LHCN-M2 (cell line): ENCODE data around the gene LSAMP. TPM values are rescaled to one million over a fixed set of nuclear protein-coding genes. Genes with fewer than 3 reads are reported as not detected.

Experiments
- DNase-seq: peaks from one replicate; pipeline ENCODE4 v3.0.0-alpha.2; 2012; ENCODE audit warnings: low read depth
- total RNA-seq: library from RNA; depleted of rRNA; stranded (reverse); fragments of >200 nt; gene quantifications from 2 replicates; pipeline ENCODE4 v1.2.3, GENCODE V29; 2014

LSAMP gene
- total RNA-seq, 1 experiment from 2014 or later: not detected

DNA sequence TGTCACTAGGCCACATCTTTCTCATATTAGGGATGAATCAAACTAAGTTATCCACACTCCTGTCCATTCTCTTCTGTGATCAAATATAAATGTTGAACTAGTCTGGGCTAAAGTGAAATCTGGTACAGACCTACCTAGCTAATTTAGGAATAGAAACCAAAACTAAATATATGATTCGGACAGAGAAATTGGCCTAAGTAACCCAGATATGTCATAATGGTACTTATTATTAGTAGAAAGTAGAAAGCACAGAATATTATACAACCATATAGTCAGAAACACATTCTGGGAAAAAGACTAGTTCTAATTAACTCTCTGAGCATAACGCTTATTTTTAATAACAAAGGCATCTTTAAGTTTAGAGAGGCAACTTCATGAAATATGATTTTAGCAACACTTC, 389.0 kb downstream of the LSAMP start:
- no peak for DNase-seq

DNA sequence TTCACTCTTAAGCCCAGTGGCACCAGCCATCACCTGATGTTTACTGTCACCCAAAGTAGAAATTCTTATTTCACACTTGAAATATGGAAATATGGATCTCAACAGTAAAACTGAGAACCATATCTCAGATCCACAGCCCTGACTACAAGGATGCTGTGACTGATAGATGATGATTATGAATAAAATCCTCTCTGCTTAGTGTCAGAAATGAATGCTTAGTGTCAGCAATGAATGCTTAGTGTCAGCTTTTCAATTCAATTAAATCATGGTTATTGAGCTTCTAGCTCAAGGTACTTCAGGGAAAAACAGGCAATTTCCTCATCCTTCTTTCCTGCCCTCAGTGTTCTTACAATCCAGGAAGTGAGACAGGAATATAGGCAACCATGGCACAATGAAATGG, 392.3 kb downstream of the LSAMP start:
- DNase-seq: no peak

DNA sequence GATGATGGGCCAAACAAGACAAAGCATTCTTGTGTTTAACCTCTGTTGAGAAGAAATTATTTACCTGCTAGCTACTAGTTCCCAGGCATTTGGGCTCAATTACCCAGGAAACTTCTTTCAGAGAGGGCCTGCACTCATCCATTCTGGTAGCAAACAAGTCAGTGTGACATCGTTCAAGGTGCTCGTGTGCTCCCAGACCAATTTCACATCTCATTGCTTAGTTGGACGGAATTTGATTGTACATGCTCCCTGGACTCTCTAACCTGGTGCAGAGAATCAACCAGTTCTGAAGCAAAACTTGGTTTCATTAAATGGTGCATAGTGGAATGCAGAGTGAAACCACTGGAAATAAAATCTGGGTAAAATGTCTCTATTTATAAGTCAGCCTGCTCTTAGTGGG, 392.7 kb downstream of the LSAMP start:
- DNase-seq: no peak

DNA sequence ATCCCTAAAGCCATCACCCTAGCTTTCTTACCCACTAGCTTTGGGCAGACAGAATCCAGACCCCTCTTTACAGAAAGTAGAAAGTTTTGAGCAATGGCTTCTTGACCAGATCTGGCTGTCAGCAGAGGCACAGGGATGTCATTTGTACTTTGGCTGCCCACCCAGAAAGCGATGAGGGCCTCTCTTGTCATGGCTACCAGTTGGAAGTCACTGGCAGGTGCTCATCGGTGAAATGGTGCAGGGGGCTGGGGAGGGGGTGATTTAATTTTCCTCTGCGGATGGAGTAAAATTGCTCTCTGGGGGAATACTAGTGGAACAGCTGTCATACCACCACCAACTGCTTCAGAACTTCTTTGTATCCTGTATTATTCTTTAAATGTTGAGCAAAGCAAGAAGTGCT, 393.7 kb downstream of the LSAMP start:
- DNase-seq: peak; percentile 50

DNA sequence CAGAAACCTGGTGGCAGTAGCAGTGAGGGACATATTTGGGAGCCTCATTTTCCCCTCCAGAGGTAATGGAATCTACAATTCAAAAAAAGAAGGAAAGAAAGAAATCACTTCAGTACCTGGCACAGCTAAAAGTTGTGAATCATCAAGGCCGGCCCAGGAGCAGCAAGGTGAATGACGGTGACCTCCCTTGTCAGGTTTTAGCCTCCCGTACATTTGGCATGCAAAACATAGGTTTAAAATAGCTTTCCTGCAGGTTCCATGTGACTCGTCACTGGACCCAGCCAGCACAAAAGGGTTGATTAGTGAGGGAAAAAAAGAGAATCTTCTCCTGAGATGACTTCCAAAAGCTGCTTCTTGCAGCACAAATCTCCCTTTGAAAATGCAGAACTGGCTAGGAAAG, 394.2 kb downstream of the LSAMP start:
- no peak for DNase-seq

DNA sequence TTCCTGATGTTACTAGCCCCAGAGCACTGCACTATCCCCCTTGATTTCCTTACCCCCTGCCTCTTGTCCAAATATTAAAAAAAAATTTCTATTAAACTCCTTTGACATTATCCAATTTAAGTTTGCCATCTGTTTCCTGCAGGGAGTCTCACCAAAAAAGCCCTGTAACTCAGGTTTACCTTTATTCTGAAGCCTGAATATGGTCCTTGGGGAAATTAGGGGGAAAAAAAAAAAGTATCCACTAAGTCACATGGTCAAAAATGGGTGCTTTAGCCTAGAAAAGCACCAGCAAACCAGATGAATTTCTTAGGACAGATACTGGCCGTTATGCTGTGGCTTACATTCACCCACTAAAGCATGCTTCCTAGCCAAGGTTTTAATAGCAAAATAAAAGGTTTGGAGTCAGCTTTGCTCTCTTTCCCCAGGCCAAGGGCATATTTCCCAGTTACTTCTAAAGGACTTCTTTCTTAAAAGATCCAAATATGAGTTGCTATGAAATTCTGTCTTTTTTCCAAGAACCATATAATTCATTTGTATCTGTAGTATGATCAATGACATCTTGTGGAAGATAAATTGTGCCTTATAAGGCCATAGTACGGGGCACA, 394.9 kb downstream of the LSAMP start:
- no peak for DNase-seq

DNA sequence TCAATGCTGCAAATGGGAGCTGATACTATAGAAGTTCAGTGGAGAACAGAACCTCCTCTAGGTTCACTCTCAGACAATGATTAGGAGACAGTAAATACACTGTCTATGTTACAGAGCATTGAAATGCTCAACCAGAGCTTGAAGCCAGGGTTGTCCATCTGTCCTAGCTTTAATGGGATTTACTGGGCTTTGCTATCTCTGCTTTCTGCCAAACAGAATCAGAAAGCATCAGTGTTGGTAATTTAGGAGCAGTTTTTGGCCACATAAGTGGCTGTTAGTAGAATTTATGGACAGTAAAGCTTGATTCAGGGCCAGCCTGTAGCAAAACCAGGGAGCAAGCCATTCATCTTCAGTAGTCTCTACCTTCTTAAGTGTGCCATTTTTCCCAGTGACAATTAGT, 396.3 kb downstream of the LSAMP start:
- DNase-seq: no peak

DNA sequence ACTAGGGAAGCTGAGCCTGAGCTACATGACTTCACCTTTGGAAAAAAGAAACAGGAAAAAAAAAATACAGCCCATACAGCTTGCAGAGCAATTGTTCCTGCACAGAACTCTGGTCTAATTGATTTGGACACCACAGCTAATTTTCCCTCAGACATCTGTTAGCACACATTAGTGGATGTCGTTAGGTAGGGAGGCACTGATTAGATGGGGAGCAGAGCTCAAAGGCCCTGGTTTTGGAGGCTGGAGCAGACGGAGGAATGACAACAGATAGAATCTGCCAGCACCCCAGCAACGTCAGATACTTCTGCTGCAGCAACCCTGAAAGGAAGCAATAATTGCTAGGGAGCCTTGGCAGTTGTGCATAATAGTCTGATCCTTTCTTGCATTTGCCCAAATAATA, 398.9 kb downstream of the LSAMP start:
- DNase-seq: no peak

DNA sequence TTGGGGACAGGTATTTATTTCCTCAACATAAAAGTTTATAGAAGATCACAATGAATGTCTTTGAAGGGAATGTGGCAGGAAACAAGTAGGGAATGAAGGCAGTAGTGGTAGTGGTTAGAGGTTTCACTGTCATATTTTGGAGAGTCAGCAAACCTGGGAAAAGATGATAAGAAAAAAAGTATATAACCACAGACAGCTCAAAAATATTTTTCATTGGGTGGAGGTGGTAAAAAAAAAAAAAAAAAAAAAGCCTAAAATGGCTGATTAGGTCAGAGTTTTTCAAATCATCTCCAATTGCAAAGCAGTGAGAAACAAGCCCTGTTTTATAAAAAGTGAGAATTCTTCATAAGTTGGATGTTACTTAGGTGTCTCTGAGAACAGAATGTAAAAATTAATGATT, 400.0 kb downstream of the LSAMP start:
- no peak for DNase-seq

DNA sequence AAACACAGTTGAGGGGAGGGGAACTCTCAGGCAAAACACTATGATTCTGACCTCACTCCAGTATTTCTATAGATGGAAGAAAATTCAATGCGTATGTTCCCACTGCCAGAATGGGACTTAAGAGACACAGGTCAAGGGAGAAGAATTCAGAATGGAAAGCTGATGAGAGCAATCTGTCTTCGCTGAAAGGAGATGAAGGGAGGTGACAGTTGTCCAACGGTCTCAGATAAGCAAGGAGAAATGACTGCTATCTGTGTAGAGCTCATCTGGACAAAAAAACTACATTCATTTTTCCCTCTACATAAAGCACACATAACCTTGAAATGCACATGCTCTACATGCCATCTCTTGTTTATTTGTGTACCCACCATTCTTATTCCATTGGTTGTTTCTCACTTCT, 405.1 kb downstream of the LSAMP start:
- no peak for DNase-seq

DNA sequence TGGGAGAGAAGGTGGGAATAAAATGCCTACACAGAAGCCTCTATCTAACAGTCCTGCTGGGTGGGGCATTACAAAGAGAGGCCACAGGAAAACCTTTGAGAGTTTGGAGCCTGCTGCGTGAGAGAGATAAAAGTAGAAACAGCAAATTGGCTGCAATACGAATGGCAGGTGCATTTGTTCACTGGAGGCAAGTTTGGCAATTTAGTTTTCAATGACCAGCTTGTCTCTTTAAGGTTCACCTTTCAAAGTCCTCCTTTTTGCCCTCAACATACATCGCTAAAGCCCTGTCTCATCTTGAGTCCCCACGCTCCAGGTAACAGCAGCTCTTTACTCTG, 405.7 kb downstream of the LSAMP start:
- DNase-seq: no peak

DNA sequence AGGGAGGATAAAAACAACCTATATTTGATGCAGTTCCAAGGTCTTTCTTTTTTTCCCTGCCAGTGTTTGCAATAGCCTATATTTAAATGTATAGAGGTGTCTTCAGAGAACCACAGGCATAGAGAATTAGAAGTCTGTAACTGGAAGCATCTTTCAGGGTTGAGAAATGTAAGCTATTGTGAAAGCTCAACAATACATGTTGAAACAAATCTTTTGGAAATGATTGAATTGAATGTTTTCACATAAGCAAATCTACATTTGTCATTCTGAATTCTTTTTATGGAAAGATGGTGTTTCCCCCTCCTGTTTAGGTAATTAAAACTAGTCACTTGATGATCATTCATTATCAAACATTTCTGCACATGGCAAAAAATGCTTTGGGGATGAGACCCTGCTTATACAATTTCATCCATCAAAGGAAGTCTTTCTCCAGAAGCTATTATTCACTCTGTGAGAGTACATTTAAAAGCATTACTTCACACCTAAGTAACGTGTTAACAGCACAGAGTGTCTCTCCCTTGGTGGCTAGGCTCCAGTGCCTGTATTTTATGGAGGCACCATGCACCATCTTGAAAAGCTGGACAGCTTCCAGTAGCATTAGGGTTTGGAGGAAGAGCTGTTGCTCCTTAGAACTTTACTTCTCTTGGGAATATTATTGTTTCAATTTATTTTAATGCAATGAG, 406.2 kb downstream of the LSAMP start:
- peak; percentile 25 for DNase-seq

DNA sequence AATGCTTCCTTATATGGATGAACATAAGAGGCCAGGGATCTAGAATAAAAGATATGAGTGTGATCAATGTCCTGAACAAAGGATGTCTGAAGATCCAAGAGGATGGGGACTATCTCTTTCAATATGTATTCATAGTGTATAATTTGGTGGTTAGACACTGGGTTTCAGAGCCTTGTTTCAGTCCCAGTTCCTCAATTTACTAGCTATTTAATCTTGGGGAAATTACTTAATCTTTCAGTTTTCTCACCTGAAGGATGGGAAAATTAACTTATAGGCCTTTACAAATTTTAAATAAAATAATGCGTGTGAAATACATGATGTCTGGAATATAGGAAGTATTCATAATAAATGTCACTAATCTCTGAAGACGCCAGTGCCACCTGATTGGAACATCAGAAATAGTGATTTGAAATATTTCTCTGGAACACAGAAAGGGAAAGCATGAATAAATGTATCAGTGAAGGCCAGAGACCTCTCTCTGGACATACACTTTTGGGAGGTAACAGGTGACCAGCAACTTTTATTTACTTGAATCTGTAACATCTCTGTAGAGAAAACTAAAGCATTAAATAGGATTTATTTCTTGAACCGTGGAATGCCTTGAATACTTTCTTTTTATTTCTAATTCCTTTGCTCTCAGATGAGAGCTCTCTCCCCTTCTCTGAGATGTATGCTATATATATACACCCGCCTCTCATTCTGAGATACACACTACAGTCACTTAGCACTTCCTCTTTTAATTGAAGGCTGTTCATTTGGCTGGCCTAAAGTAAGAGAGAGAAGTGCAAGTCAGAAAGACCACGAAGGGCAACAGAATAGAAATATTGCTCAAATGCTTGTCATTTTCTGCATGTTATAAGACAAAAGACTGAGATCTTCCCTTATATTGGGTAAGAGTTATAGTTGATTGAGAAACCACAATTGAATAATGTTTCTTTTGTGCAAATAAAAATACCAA, 407.1 kb downstream of the LSAMP start:
- DNase-seq: peak; percentile 12

DNA sequence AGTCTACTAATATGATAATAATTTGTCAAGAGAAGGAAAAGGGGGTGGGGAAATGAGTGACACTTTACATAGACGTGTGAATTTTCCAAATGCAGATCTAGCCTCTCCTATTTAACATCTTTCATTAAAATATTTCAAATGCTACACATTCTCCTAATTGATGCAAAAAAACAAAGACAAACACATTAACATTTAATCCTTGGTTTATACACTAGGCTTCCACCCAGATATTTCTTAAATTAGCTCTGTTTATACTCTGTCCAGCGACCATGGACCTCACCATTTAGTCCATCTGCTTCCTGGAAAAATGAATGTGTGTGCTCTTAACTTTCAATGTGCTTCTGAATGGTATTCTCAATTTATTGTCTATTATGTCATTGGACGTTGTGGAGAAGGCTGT, 409.9 kb downstream of the LSAMP start:
- DNase-seq: no peak

DNA sequence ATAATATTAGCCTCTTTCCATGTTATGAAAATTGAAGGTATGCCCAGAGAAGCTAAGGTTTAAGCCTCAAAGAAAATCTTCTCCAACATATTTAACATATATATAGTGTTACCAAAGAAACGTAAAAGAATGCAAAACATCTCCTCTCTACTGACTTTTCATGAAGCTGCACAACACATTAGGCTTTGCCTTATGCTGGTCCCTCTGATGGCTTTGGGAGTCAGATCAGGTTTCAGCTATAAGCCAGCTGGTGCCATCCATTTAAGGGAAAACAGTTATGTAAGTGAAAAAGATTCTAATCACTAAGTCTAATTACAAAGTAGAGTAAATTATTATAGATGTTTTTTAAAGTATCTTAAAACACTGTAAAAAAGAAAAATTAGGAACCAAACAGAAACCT, 410.5 kb downstream of the LSAMP start:
- peak; percentile 55 for DNase-seq

DNA sequence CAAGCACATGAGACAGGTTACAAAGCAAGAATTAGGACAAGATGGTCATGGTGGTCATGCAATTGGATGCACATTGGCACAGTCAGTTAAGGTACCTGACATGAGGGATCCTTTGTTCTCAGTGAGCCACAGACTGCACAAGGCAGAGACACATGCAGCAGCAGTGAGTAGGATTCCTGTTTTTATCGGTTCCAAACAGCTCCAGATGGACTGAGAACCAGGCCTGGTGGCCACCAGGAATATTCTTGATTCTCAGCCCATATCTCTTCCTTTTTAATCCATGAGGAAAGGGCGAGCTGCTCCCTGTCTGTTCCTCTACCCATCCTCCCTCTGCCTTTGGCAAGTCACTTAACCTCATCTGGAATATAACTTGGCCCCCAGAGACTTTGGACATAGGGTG, 411.2 kb downstream of the LSAMP start:
- no peak for DNase-seq

DNA sequence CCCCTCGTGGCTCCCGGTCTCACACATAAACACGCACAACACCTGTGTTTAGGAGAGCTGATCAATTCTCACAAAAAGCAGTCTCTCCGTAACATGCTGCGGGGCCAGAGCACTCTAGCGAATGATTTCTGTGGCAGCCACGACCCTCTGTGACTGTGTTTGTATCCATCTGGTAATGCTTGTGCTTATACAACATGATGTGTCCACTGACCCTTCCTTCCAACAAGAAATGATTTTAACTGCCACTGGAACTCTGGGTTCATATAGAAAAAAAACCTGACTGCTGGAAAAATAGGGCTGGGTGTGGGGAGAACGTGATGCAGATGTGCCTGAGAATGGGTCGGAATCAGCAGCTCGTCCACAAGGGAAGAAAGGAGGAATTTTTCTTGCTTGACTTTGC, 411.8 kb downstream of the LSAMP start:
- no peak for DNase-seq

DNA sequence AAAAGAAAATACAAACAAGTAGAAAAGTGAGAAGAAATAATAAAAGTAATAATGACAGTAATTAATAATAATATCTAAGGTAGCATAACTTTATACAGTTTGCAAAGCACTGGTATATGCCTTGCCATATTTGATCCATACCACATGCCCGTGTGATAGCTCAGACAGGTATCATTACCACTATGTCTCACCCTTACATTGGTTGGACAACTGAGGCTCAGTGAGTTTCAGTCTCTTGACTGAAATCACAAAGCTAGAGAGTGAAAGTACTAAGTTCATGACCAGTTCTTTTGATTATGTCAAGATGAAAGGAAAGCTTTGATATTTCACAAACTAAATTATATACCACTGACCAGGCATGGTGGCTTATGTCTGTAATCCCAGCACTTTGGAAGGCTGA, 413.1 kb downstream of the LSAMP start:
- DNase-seq: no peak

DNA sequence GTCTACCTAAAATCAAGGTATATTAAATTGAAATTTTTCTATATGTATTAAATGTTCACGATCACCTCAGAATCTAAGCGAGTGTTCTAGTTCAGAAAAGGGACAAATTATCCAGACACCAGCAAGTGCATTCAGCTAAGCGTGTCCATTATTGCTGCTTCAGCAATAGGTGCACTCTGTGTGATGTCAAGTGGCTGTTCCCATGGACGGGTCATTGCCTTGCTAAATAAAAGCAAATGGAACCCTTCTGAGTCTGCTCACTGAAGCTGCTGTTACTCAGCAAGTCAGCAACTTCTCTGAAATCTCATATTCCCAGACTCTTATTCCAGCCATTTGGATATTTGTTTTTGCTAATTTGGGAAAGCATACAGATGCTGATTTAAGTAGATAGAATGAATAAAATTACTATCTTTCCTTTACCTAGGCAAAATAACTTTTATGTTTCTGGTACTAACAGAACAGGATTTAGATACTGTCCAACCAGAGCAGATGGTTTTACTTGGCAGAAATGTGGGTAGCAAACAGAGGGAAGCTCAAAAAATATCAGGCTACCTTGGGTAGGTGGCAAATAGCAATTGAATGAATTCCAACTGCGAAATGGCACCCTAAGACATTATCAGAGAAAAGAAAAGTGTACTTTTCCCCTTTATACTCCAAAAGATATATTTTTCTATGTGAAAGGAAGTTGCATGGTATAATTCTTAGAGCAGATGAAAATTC, 415.0 kb downstream of the LSAMP start:
- no peak for DNase-seq

DNA sequence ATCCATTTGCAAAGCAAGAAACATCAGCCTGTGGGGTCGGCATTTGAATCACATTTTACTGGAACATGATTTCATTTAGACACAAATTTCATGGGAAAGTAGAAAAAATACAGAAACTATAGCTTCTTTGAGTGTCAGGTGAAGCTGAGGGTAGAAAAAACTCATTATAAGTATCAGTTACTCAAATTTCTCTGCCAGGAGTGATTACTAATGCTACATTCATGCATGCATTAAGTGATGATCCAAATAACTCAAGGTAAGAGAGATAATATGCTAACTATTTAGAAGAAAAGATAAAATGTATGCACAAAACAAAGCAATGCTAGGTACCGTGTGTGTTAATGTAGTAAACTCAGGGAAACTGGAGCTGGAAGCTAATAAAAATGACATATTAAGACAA, 416.0 kb downstream of the LSAMP start:
- no peak for DNase-seq

DNA sequence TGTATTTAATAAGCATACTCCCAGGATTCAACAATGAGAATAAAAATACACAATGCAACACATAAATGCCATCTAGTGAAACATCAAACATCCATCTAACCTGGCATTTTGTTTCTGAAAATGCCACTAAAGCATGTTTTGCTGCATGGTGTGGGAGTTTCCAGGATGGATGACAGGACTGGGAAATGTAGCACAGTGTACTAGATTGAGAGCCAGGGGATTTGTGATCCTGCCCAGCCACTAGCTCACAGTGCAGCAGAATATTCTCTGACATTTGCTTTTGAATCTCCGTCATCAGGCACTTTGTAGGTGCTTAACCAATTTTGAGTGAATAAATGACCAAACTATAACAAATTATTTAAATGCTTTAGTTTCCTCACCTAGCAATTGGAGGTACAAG, 417.1 kb downstream of the LSAMP start:
- no peak for DNase-seq

DNA sequence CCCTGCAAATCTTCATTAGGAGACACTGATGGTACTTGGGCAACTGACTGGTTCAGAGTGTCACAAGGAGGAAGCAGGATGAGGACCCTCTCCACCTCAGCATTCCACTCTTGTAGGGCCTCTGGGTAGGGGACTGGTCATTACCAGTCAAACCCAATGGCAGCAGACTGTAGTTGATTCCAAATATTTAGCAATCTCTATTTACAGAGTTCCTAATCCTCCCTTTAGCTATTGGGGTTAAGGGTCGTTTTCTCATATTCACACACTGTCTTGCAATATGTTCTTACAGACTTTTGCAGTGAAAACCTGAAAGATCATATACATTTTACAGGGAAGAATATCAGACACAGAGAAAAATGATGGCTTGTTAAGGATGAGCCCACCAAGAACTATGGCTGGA, 424.3 kb downstream of the LSAMP start:
- no peak for DNase-seq
